HEK293T (cell line): Measurements from ENCODE around the gene TMEM204.

Source experiments
- BHLHE40 ChIP-seq: fragments of 450-650 bp; IDR thresholded peaks from 2 replicates; pipeline ENCODE4 v1.6.1; 2016; ENCODE audit warnings: mild to moderate bottlenecking, moderate library complexity, borderline replicate concordance
- FOXA1 ChIP-seq: fragments of 450-650 bp; IDR thresholded peaks from 2 replicates; pipeline ENCODE4 v1.6.1; 2016; ENCODE audit warnings: mild to moderate bottlenecking

- no peak for TF ChIP-seq BHLHE40
- no peak for TF ChIP-seq FOXA1
These were observed 22.8 kb downstream of the TMEM204 start for GRCh38 chr16:1556254-1556653.
